ENCODE results near the gene FGF12. TPM values are rescaled to one million over a fixed set of nuclear protein-coding genes. Genes with fewer than 3 reads are reported as not detected.

Gene FGF12
- total RNA-seq, 3 donors from 2014 or later = 0.18 TPM; not detected in 2

- Mint-ChIP-seq H3K27me3 (ENCODE audit: low read depth) (peaks cover 2% of the 10 kb centered on the region), H3K9me3 (no peaks in the 10 kb centered on the region), H3K4me3 (no peak overlapping the region), H3K36me3 (ENCODE audit: insufficient read depth) (no peaks in the 10 kb centered on the region), H3K4me1 (ENCODE audit: low read depth) (no peaks in the 10 kb centered on the region)
- DNase-seq (no peak), ATAC-seq (no peak)
Measured at GRCh38 chr3:192651836-192652512, 75.4 kb downstream of the FGF12 start.

GRCh38 chr3:192645437-192645836 is 81.9 kb downstream of the FGF12 start:
- H3K4me3 Mint-ChIP-seq = no peak overlapping the region
- H3K36me3 Mint-ChIP-seq (ENCODE audit: insufficient read depth) = no peaks in the 10 kb centered on the region
- H3K9me3 Mint-ChIP-seq = peaks cover 4% of the 10 kb centered on the region
- ATAC-seq (no peak), DNase-seq (no peak)
- H3K4me1 Mint-ChIP-seq (ENCODE audit: low read depth) = no peaks in the 10 kb centered on the region
- H3K27me3 Mint-ChIP-seq (ENCODE audit: low read depth) = peaks cover 2% of the 10 kb centered on the region

GRCh38 chr3:192642651-192643050 is 84.7 kb downstream of the FGF12 start:
- DNase-seq (no peak), ATAC-seq (no peak)
- peaks cover 2% of the 10 kb centered on the region for H3K27me3 Mint-ChIP-seq (ENCODE audit: low read depth)
- H3K9me3 Mint-ChIP-seq = peaks cover 4% of the 10 kb centered on the region
- no peaks in the 10 kb centered on the region for H3K4me1 Mint-ChIP-seq (ENCODE audit: low read depth)
- H3K36me3 Mint-ChIP-seq (ENCODE audit: insufficient read depth) = no peaks in the 10 kb centered on the region
- no peak overlapping the region for H3K4me3 Mint-ChIP-seq

GRCh38 chr3:192641919-192642318 is 85.4 kb downstream of the FGF12 start:
- Mint-ChIP-seq H3K4me3 (no peak overlapping the region), H3K4me1 (ENCODE audit: low read depth) (no peaks in the 10 kb centered on the region), H3K9me3 (peaks cover 4% of the 10 kb centered on the region), H3K36me3 (ENCODE audit: insufficient read depth) (no peaks in the 10 kb centered on the region), H3K27me3 (ENCODE audit: low read depth) (peaks cover 2% of the 10 kb centered on the region)
- ATAC-seq (no peak), DNase-seq (no peak)

- no peak overlapping the region for H3K4me3 Mint-ChIP-seq
- no peaks in the 10 kb centered on the region for H3K36me3 Mint-ChIP-seq (ENCODE audit: insufficient read depth)
- H3K27me3 Mint-ChIP-seq (ENCODE audit: low read depth) = peaks cover 2% of the 10 kb centered on the region
- H3K4me1 Mint-ChIP-seq (ENCODE audit: low read depth) = no peaks in the 10 kb centered on the region
- DNase-seq (no peak), ATAC-seq (no peak)
- peaks cover 4% of the 10 kb centered on the region for H3K9me3 Mint-ChIP-seq
Measured at GRCh38 chr3:192639987-192640386, 87.4 kb downstream of the FGF12 start.

GRCh38 chr3:192637803-192638202 is 89.5 kb downstream of the FGF12 start:
- H3K36me3 Mint-ChIP-seq (ENCODE audit: insufficient read depth) = no peaks in the 10 kb centered on the region
- H3K9me3 Mint-ChIP-seq = no peaks in the 10 kb centered on the region
- no peaks in the 10 kb centered on the region for H3K4me1 Mint-ChIP-seq (ENCODE audit: low read depth)
- H3K27me3 Mint-ChIP-seq (ENCODE audit: low read depth) = no peaks in the 10 kb centered on the region
- ATAC-seq = no peak
- no peak for DNase-seq
- no peak overlapping the region for H3K4me3 Mint-ChIP-seq

GRCh38 chr3:192636517-192637444 is 90.6 kb downstream of the FGF12 start:
- Mint-ChIP-seq H3K27me3 (ENCODE audit: low read depth) (no peaks in the 10 kb centered on the region), H3K9me3 (no peaks in the 10 kb centered on the region), H3K36me3 (ENCODE audit: insufficient read depth) (no peaks in the 10 kb centered on the region), H3K4me1 (ENCODE audit: low read depth) (no peaks in the 10 kb centered on the region), H3K4me3 (no peak overlapping the region)
- no peak for ATAC-seq
- no peak for DNase-seq

- H3K27me3 Mint-ChIP-seq (ENCODE audit: low read depth) = peaks cover 3% of the 10 kb centered on the region
- H3K9me3 Mint-ChIP-seq = no peaks in the 10 kb centered on the region
- DNase-seq (no peak), ATAC-seq (no peak)
- no peak overlapping the region for H3K4me3 Mint-ChIP-seq
- no peaks in the 10 kb centered on the region for H3K4me1 Mint-ChIP-seq (ENCODE audit: low read depth)
- H3K36me3 Mint-ChIP-seq (ENCODE audit: insufficient read depth) = no peaks in the 10 kb centered on the region
Measured at GRCh38 chr3:192629429-192629828, 97.9 kb downstream of the FGF12 start.

GRCh38 chr3:192621909-192622308 is 105.4 kb downstream of the FGF12 start:
- H3K9me3 Mint-ChIP-seq = no peaks in the 10 kb centered on the region
- ATAC-seq = no peak
- no peaks in the 10 kb centered on the region for H3K4me1 Mint-ChIP-seq (ENCODE audit: low read depth)
- no peak for DNase-seq
- H3K4me3 Mint-ChIP-seq = no peak overlapping the region
- no peaks in the 10 kb centered on the region for H3K36me3 Mint-ChIP-seq (ENCODE audit: insufficient read depth)
- H3K27me3 Mint-ChIP-seq (ENCODE audit: low read depth) = no peaks in the 10 kb centered on the region

- no peak for DNase-seq
Measured at GRCh38 chr3:192620275-192620674, 107.1 kb downstream of the FGF12 start.

GRCh38 chr3:192611411-192611810 is 115.9 kb downstream of the FGF12 start:
- H3K9me3 Mint-ChIP-seq = no peaks in the 10 kb centered on the region
- no peak overlapping the region for H3K4me3 Mint-ChIP-seq
- H3K4me1 Mint-ChIP-seq (ENCODE audit: low read depth) = no peaks in the 10 kb centered on the region
- ATAC-seq (no peak), DNase-seq (no peak)
- no peaks in the 10 kb centered on the region for H3K36me3 Mint-ChIP-seq (ENCODE audit: insufficient read depth)
- peaks cover 1% of the 10 kb centered on the region for H3K27me3 Mint-ChIP-seq (ENCODE audit: low read depth)

More at GRCh38 chr3:192620275-192620674, 107.1 kb downstream of the FGF12 start:
- no peak for ATAC-seq
- Mint-ChIP-seq H3K4me3 (no peak overlapping the region), H3K27me3 (ENCODE audit: low read depth) (peaks cover 4% of the 10 kb centered on the region), H3K9me3 (no peaks in the 10 kb centered on the region), H3K4me1 (ENCODE audit: low read depth) (no peaks in the 10 kb centered on the region), H3K36me3 (ENCODE audit: insufficient read depth) (no peaks in the 10 kb centered on the region)

- ATAC-seq (no peak), DNase-seq (no peak)
- Mint-ChIP-seq H3K4me3 (no peak overlapping the region), H3K4me1 (ENCODE audit: low read depth) (no peaks in the 10 kb centered on the region), H3K36me3 (ENCODE audit: insufficient read depth) (no peaks in the 10 kb centered on the region), H3K9me3 (no peaks in the 10 kb centered on the region), H3K27me3 (ENCODE audit: low read depth) (no peaks in the 10 kb centered on the region)
Measured at GRCh38 chr3:192608726-192609600, 118.4 kb downstream of the FGF12 start.

- Mint-ChIP-seq H3K36me3 (ENCODE audit: insufficient read depth) (no peaks in the 10 kb centered on the region), H3K27me3 (ENCODE audit: low read depth) (no peaks in the 10 kb centered on the region), H3K4me1 (ENCODE audit: low read depth) (no peaks in the 10 kb centered on the region), H3K9me3 (peaks cover 9% of the 10 kb centered on the region), H3K4me3 (no peak overlapping the region)
- no peak for DNase-seq
- no peak for ATAC-seq
Measured at GRCh38 chr3:192607798-192608197, 119.5 kb downstream of the FGF12 start.

GRCh38 chr3:192597913-192598312 is 129.4 kb downstream of the FGF12 start:
- DNase-seq (no peak), ATAC-seq (no peak)
- Mint-ChIP-seq H3K4me1 (ENCODE audit: low read depth) (no peaks in the 10 kb centered on the region), H3K27me3 (ENCODE audit: low read depth) (no peaks in the 10 kb centered on the region), H3K9me3 (peaks cover 13% of the 10 kb centered on the region), H3K4me3 (no peak overlapping the region), H3K36me3 (ENCODE audit: insufficient read depth) (no peaks in the 10 kb centered on the region)

Measured in activated T-cell treated with anti-CD3 and anti-CD28 coated beads, Interleukin-2, amount 50 U/mL, for 4 hours (primary cell).